ENCODE data around the gene ZCWPW1. TPM values are rescaled to one million over a fixed set of nuclear protein-coding genes. Genes with fewer than 3 reads are reported as not detected.

ZCWPW1 gene
- total RNA-seq, 1 experiment from 2014 or later, result 3.4 TPM

- Histone ChIP-seq H3K4me1 (peaks cover 4% of the 10 kb centered on the region; the same call in 1 of the 2 replicates), H3K36me3 (ENCODE audit: control insufficient read depth, insufficient read depth, low read length) (0 out of 2 replicates have a peak, but pooled peaks cover 1% of the 10 kb centered on the region), H3K9me3 (no peaks in the 10 kb centered on the region), H3K27me3 (replicated peaks; ENCODE audit: control insufficient read depth, insufficient read depth, low read length) (no peaks in the 10 kb centered on the region), H3K4me3 (ENCODE audit: low read depth, low read length) (no peak overlapping the region)
- ChIA-PET CTCF (interaction anchor here (0.6 kb wide), 1 partner anchor 11 kb away, joined by 4 read pairs; no protein-coding TSS in a partner anchor), POLR2A (no interaction called here)
- Mint-ChIP-seq H3K4me3 (ENCODE audit: unreplicated experiment) (no peak overlapping the region), H3K4me1 (ENCODE audit: low read depth, unreplicated experiment) (peaks cover 15% of the 10 kb centered on the region), H3K27me3 (ENCODE audit: insufficient read depth, unreplicated experiment) (no peaks in the 10 kb centered on the region), H3K36me3 (ENCODE audit: insufficient read depth, unreplicated experiment) (peaks cover 10% of the 10 kb centered on the region), H3K9me3 (ENCODE audit: unreplicated experiment) (no peaks in the 10 kb centered on the region), H3K27ac (ENCODE audit: unreplicated experiment) (no peak overlapping the region)
- DNase-seq, result no peak
- BruUV-seq (replicated peaks), result no TSS peak
- intact Hi-C loops (cut with micrococcal nuclease; ENCODE audit: unreplicated experiment), result no loop called here
- TF ChIP-seq CTCF (IDR thresholded peaks at IDR 0.05; ENCODE audit: insufficient read depth in 1 of 2, low read depth in 1 of 2, low read length in 1 of 2, severe bottlenecking in 1 of 2, unreplicated experiment in 1 of 2), result no peak
These were observed 44.5 kb upstream of the ZCWPW1 start for GRCh38 chr7:100472854-100473499.

GRCh38 chr7:100472121-100472851 is 43.8 kb upstream of the ZCWPW1 start:
- no peaks in the 10 kb centered on the region for H3K27me3 Mint-ChIP-seq (ENCODE audit: insufficient read depth, unreplicated experiment)
- Histone ChIP-seq H3K4me3 (ENCODE audit: low read depth, low read length) (no peak overlapping the region), H3K9me3 (no peaks in the 10 kb centered on the region), H3K27me3 (replicated peaks; ENCODE audit: control insufficient read depth, insufficient read depth, low read length) (no peaks in the 10 kb centered on the region), H3K36me3 (ENCODE audit: control insufficient read depth, insufficient read depth, low read length) (0 out of 2 replicates have a peak, but pooled peaks cover 1% of the 10 kb centered on the region), H3K4me1 (peaks cover 4% of the 10 kb centered on the region; the same call in 1 of the 2 replicates)
- no peak overlapping the region for H3K4me3 Mint-ChIP-seq (ENCODE audit: unreplicated experiment)
- H3K4me1 Mint-ChIP-seq (ENCODE audit: low read depth, unreplicated experiment), result peaks cover 15% of the 10 kb centered on the region
- no peaks in the 10 kb centered on the region for H3K9me3 Mint-ChIP-seq (ENCODE audit: unreplicated experiment)
- intact Hi-C loops (cut with micrococcal nuclease; ENCODE audit: unreplicated experiment), result no loop called here
- ChIA-PET CTCF (interaction anchor here (0.6 kb wide), 1 partner anchor 10 kb away, joined by 4 read pairs; no protein-coding TSS in a partner anchor), POLR2A (no interaction called here)
- no TSS peak for BruUV-seq (replicated peaks)
- no peak for TF ChIP-seq CTCF (IDR thresholded peaks at IDR 0.05; ENCODE audit: insufficient read depth in 1 of 2, low read depth in 1 of 2, low read length in 1 of 2, severe bottlenecking in 1 of 2, unreplicated experiment in 1 of 2)
- peaks cover 10% of the 10 kb centered on the region for H3K36me3 Mint-ChIP-seq (ENCODE audit: insufficient read depth, unreplicated experiment)
- no peak overlapping the region for H3K27ac Mint-ChIP-seq (ENCODE audit: unreplicated experiment)
- DNase-seq, result no peak

GRCh38 chr7:100471021-100471420 is 42.5 kb upstream of the ZCWPW1 start:
- TF ChIP-seq CTCF (IDR thresholded peaks at IDR 0.05; ENCODE audit: insufficient read depth in 1 of 2, low read depth in 1 of 2, low read length in 1 of 2, severe bottlenecking in 1 of 2, unreplicated experiment in 1 of 2), result no peak
- Mint-ChIP-seq H3K27ac (ENCODE audit: unreplicated experiment) (no peak overlapping the region), H3K9me3 (ENCODE audit: unreplicated experiment) (no peaks in the 10 kb centered on the region), H3K36me3 (ENCODE audit: insufficient read depth, unreplicated experiment) (peaks cover 16% of the 10 kb centered on the region), H3K4me1 (ENCODE audit: low read depth, unreplicated experiment) (peaks cover 6% of the 10 kb centered on the region), H3K27me3 (ENCODE audit: insufficient read depth, unreplicated experiment) (no peaks in the 10 kb centered on the region), H3K4me3 (ENCODE audit: unreplicated experiment) (no peak overlapping the region)
- intact Hi-C loops (cut with micrococcal nuclease; ENCODE audit: unreplicated experiment), result no loop called here
- no peaks in the 10 kb centered on the region for H3K27me3 ChIP-seq (replicated peaks; ENCODE audit: control insufficient read depth, insufficient read depth, low read length)
- no TSS peak for BruUV-seq (replicated peaks)
- H3K4me3 ChIP-seq (ENCODE audit: low read depth, low read length), result no peak overlapping the region
- CTCF ChIA-PET, result no interaction called here
- H3K9me3 ChIP-seq, result no peaks in the 10 kb centered on the region
- peaks cover 4% of the 10 kb centered on the region; the same call in 1 of the 2 replicates for H3K4me1 ChIP-seq
- no peaks in the 10 kb centered on the region for H3K36me3 ChIP-seq (ENCODE audit: control insufficient read depth, insufficient read depth, low read length)
- POLR2A ChIA-PET, result no interaction called here
- no peak for DNase-seq
